Astrocyte (in vitro differentiated cells and primary cell): ENCODE measurements around the gene NCAPG2.

Experiments used
- EZH2 ChIP-seq: IDR thresholded peaks from 2 replicates; pipeline ENCODE4 v1.6.1; 2012; ENCODE audit warnings: mild to moderate bottlenecking, low read length, inconsistent platforms; ENCODE audit not compliant: insufficient read depth
- TF ChIP-seq, protein P1 (sequence below): IDR thresholded peaks from 2 replicates; pipeline ENCODE4 v1.5.1; 2011; ENCODE audit warnings: low read depth, mild to moderate bottlenecking, inconsistent platforms, low read length, moderate library complexity; ENCODE audit not compliant: insufficient read depth

- TF ChIP-seq, protein P1, sequence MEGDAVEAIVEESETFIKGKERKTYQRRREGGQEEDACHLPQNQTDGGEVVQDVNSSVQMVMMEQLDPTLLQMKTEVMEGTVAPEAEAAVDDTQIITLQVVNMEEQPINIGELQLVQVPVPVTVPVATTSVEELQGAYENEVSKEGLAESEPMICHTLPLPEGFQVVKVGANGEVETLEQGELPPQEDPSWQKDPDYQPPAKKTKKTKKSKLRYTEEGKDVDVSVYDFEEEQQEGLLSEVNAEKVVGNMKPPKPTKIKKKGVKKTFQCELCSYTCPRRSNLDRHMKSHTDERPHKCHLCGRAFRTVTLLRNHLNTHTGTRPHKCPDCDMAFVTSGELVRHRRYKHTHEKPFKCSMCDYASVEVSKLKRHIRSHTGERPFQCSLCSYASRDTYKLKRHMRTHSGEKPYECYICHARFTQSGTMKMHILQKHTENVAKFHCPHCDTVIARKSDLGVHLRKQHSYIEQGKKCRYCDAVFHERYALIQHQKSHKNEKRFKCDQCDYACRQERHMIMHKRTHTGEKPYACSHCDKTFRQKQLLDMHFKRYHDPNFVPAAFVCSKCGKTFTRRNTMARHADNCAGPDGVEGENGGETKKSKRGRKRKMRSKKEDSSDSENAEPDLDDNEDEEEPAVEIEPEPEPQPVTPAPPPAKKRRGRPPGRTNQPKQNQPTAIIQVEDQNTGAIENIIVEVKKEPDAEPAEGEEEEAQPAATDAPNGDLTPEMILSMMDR = no peak
- TF ChIP-seq EZH2 = no peak
These were observed 123.0 kb downstream of the NCAPG2 start for GRCh38 chr7:158581440-158582088.
